HCT116 (cell line): ENCODE measurements around the gene RAB3C.

Experiments
- CEBPB ChIP-seq: IDR thresholded peaks from 2 replicates; pipeline ENCODE4 v1.6.1; 2012; ENCODE audit warnings: low read depth
- EGR1 ChIP-seq: IDR thresholded peaks from 2 replicates; pipeline ENCODE4 v1.6.1; 2012; ENCODE audit warnings: low read depth
- EZH2 ChIP-seq: fragments of 200-600 bp; sonication (generic); IDR thresholded peaks from 2 replicates; pipeline ENCODE4 v1.6.1; 2017; ENCODE audit warnings: antibody characterized with exemption, mixed run types
- EZH2phosphoT487 ChIP-seq: fragments of 200-600 bp; IDR thresholded peaks from 2 replicates; pipeline ENCODE4 v1.6.1; 2018; ENCODE audit warnings: antibody characterized with exemption, borderline replicate concordance
- JUND ChIP-seq: IDR thresholded peaks from 2 replicates; pipeline ENCODE4 v1.6.1; 2012
- MAX ChIP-seq: IDR thresholded peaks from 2 replicates; pipeline ENCODE4 v1.6.1; 2012
- POLR2A ChIP-seq: IDR thresholded peaks from 2 replicates; pipeline ENCODE4 v1.7.0; 2011; ENCODE audit warnings: borderline replicate concordance; ENCODE audit not compliant: insufficient read depth, insufficient read length; ENCODE audit errors: extremely low read depth
- POLR2AphosphoS5 ChIP-seq: IDR thresholded peaks from 2 replicates; pipeline ENCODE4 v1.6.1; 2011; ENCODE audit warnings: mild to moderate bottlenecking, low read depth, low read length, moderate library complexity
- TCF7L2 ChIP-seq: IDR thresholded peaks from 2 replicates; pipeline ENCODE4 v1.7.0; 2011; ENCODE audit warnings: borderline replicate concordance, inconsistent platforms; ENCODE audit not compliant: insufficient read depth, insufficient read length; ENCODE audit errors: extremely low read depth
- ZBTB33 ChIP-seq: IDR thresholded peaks from 2 replicates; pipeline ENCODE4 v1.6.1; 2011; ENCODE audit warnings: mild to moderate bottlenecking, low read length, moderate library complexity; ENCODE audit not compliant: insufficient replicate concordance; ENCODE audit errors: extremely low read depth
- ZNF274 ChIP-seq: fragments of 200-500 bp; sonication (Bioruptor generic); IDR thresholded peaks from 2 replicates; pipeline ENCODE4 v1.6.1; 2014; ENCODE audit warnings: mild to moderate bottlenecking, low read depth, low read length, inconsistent platforms
- TF ChIP-seq, protein P1 (sequence below), 3 experiments: fragments of 200-600 bp in 1 of 3; sonication (generic) in 1 of 3; IDR thresholded peaks in 2 of 3; conservative IDR thresholded peaks in 1 of 3; 2 replicates each; pipeline ENCODE4 v1.5.1; 2012 to 2017; ENCODE audit warnings: low read depth in 2 of 3, low read length in 2 of 3, antibody characterized with exemption in 1 of 3, borderline replicate concordance in 1 of 3, control low read depth in 1 of 3, mild to moderate bottlenecking in 1 of 3, mixed read lengths in 1 of 3, mixed run types in 1 of 3, moderate library complexity in 1 of 3; ENCODE audit not compliant: insufficient read depth in 1 of 3
- TF ChIP-seq, protein P2 (sequence below): IDR thresholded peaks from 2 replicates; pipeline ENCODE4 v1.6.1; 2012; ENCODE audit warnings: low read depth

- no peak for TF ChIP-seq MAX
- no peak for TF ChIP-seq POLR2A
- TF ChIP-seq, protein P1, sequence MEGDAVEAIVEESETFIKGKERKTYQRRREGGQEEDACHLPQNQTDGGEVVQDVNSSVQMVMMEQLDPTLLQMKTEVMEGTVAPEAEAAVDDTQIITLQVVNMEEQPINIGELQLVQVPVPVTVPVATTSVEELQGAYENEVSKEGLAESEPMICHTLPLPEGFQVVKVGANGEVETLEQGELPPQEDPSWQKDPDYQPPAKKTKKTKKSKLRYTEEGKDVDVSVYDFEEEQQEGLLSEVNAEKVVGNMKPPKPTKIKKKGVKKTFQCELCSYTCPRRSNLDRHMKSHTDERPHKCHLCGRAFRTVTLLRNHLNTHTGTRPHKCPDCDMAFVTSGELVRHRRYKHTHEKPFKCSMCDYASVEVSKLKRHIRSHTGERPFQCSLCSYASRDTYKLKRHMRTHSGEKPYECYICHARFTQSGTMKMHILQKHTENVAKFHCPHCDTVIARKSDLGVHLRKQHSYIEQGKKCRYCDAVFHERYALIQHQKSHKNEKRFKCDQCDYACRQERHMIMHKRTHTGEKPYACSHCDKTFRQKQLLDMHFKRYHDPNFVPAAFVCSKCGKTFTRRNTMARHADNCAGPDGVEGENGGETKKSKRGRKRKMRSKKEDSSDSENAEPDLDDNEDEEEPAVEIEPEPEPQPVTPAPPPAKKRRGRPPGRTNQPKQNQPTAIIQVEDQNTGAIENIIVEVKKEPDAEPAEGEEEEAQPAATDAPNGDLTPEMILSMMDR (IDR thresholded peaks at IDR 0.05 in 2 of 3, conservative IDR thresholded peaks at IDR 0.05 in 1 of 3; ENCODE audit: borderline replicate concordance in 1 of 3, insufficient read depth in 1 of 3, low read depth in 2 of 3, low read length in 2 of 3): no peak
- TF ChIP-seq, protein P2, sequence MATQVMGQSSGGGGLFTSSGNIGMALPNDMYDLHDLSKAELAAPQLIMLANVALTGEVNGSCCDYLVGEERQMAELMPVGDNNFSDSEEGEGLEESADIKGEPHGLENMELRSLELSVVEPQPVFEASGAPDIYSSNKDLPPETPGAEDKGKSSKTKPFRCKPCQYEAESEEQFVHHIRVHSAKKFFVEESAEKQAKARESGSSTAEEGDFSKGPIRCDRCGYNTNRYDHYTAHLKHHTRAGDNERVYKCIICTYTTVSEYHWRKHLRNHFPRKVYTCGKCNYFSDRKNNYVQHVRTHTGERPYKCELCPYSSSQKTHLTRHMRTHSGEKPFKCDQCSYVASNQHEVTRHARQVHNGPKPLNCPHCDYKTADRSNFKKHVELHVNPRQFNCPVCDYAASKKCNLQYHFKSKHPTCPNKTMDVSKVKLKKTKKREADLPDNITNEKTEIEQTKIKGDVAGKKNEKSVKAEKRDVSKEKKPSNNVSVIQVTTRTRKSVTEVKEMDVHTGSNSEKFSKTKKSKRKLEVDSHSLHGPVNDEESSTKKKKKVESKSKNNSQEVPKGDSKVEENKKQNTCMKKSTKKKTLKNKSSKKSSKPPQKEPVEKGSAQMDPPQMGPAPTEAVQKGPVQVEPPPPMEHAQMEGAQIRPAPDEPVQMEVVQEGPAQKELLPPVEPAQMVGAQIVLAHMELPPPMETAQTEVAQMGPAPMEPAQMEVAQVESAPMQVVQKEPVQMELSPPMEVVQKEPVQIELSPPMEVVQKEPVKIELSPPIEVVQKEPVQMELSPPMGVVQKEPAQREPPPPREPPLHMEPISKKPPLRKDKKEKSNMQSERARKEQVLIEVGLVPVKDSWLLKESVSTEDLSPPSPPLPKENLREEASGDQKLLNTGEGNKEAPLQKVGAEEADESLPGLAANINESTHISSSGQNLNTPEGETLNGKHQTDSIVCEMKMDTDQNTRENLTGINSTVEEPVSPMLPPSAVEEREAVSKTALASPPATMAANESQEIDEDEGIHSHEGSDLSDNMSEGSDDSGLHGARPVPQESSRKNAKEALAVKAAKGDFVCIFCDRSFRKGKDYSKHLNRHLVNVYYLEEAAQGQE: no peak
- no peak for TF ChIP-seq CEBPB
- TF ChIP-seq POLR2AphosphoS5: no peak
- TF ChIP-seq JUND: no peak
- TF ChIP-seq EZH2: no peak
- TF ChIP-seq ZNF274: no peak
- no peak for TF ChIP-seq EZH2phosphoT487
- no peak for TF ChIP-seq ZBTB33
- TF ChIP-seq TCF7L2: no peak
- no peak for TF ChIP-seq EGR1
Observed at GRCh38 chr5:58687595-58687994, 104.7 kb downstream of the RAB3C start.
